Myocyte (in vitro differentiated cells): ENCODE measurements around the gene HMOX1. TPM values are rescaled to one million over a fixed set of nuclear protein-coding genes. Genes with fewer than 3 reads are reported as not detected.
A peak's percentile ranks its signal among the peaks of the same experiment; 100 is the strongest.

Source experiments
- DNase-seq: peaks from one replicate; pipeline ENCODE4 v3.0.0-alpha.2; 2012; ENCODE audit warnings: low read depth
- total RNA-seq: library from RNA; depleted of rRNA; stranded (reverse); fragments of >200 nt; gene quantifications from 2 replicates; pipeline ENCODE4 v1.2.3, GENCODE V29; 2014

Gene HMOX1
- total RNA-seq, 1 donor from 2014 or later: 35.8 TPM

DNA sequence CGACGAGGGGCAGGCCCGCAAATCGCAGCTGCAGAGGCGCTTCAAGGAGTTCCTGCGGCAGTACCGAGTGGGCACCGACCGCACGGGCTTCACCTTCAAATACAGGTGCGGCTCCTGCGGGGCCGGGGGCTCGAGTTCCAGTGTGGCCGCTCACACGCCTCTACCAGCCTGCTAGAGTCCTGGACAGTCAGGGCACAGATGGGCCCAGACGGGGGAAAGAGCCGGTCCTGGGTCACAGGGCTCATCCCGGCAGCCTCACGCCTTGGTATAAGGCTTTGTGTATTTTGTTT, 19.6 kb downstream of the HMOX1 start:
- DNase-seq: no peak

DNA sequence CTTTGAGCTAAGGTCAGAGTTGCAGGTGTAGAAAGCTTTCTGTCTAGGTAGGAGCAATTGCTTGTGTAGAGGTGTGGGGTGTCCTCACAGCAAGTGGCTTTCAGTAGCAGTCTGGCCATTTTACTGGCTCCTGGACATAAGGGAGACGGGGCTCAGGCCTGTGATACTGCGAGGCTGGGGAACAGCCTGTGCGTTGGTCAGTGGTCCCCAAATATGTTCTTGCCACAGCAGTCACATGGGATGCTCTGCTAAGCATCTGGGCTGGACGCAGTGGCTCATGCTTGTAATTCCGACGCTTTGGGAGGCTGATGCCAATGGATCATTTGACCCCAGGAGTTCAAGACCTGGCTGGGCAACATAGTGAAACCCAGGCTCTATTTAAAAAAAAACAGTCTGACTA, 21.0 kb downstream of the HMOX1 start:
- no peak for DNase-seq

DNA sequence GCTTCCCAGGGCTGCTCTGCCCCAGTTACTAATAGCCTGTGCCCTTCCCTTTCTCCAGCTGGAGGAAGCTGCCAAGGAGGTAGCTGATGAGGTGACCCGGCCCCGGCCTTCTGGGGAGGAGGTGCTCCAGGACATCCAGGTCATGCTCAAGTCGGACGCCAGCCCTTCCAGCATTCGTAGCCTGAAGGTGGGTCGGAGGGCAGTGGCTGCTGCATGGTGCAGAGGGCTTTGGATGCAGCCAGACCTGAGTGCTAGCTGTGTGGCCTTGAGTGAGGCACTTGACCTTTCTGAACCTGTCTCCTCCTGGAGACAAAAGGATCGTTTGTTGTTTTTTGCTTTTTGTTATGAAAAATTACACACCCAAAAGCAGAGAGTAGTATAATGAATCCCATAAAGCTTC, 22.5 kb downstream of the HMOX1 start:
- no peak for DNase-seq

DNA sequence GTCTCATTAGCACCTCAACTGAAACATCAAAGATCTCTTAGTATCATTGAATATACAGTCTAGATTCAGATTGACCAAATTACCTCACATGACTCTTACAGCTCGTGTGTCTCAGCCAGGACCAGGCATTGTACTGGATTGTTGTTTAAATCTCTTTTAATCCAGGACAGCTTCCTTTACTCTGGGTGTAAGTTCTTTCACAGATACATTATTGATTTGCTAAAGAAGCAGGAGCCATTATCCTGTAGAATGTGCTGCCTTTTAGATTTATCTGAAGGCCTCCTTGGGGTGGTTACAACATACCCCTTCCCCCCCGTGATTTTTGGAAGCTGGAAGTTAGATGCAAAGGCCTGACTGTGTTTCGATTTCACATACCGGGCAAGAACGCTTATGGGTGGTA, 23.3 kb downstream of the HMOX1 start:
- DNase-seq: no peak

GRCh38 chr22:35406443-35406842, 25.5 kb downstream of the HMOX1 start:
- DNase-seq: no peak

- DNase-seq: no peak
These were observed 26.5 kb downstream of the HMOX1 start for GRCh38 chr22:35407362-35407761.

DNA sequence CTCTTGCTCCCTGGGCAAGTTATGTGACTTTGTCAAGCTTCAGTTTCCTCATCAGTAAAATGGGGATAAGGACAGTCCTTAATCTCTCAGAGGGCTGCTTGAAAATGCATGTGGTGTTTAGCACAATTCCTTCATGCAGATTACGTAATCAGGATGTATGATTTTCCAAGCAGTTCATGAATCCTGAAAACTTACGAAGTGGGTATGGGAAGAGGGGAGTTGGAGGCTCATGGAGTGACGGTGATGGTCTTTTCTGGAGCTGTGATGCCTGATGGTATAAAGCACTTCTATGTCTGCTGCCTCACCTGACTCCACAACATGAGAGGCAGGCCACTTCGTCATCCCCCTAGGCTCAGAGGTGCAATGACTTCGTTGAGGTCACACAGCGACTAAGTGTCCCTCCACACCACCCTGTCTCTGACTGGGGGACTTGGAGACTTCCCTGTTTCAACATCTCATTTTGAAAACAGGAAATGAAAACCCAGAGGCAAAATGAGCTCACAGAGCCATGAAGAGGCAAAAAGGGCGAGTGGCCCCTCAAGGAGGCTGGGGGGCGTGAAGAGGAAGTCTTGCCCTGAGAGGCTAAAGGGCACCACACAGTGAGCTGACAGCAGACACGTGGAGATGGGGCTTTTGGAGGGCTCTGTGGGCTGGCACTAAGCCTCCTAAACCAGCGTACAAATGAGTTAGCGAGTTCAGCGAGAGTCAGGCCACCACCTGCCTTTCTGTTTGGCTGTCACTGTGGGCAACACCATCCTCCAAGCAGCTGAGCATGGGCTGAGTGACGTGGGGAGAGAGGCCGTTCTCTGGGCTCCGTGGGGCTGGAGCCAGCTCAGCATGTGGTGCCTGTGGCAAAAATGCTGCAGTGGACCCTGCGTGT, 29.1 kb downstream of the HMOX1 start:
- peak; percentile 84 for DNase-seq

- DNase-seq: no peak
These were observed 29.8 kb downstream of the HMOX1 start for GRCh38 chr22:35410663-35411034.

- DNase-seq: no peak
These were observed 30.2 kb downstream of the HMOX1 start for GRCh38 chr22:35411102-35411501.

DNA sequence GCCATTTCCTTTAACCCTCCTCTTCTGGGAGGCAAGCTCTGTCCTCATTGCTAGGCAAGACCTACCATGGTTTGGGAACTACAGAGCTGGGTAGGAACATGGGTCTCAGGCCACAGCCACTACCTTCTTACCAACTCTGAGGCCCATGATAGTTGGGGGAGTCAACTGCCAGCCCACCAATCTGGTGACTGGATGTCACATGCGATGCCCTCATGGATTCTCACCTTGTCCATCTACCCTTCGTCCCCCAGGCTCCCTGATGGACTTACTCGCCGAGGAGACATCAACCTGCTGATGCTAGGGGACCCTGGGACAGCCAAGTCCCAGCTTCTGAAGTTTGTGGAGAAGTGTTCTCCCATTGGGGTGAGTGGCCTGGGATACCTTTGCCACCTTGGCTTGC, 32.7 kb downstream of the HMOX1 start:
- no peak for DNase-seq

GRCh38 chr22:35417606-35418005, 36.7 kb downstream of the HMOX1 start:
- DNase-seq: no peak

DNA sequence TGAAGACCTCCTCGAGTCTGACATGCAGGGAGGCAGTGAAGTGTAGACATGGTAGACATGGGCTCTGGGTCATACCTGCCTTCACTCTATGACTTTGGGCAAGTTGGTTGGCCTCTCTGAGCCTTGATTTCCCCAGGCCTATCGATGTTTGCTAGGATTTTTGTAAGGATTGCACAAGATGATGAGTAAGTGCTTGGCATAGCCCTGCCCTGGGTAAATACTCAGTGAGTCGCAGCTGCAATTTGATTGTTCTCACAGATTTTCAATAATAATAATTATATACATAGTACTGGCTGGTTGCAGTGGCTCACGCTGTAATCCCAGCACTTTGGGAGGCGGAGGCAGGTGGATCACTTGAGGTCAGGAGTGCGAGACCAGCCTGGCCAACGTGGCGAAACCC, 37.2 kb downstream of the HMOX1 start:
- DNase-seq: no peak

- no peak for DNase-seq
These were observed 37.8 kb downstream of the HMOX1 start for GRCh38 chr22:35418731-35419130.

DNA sequence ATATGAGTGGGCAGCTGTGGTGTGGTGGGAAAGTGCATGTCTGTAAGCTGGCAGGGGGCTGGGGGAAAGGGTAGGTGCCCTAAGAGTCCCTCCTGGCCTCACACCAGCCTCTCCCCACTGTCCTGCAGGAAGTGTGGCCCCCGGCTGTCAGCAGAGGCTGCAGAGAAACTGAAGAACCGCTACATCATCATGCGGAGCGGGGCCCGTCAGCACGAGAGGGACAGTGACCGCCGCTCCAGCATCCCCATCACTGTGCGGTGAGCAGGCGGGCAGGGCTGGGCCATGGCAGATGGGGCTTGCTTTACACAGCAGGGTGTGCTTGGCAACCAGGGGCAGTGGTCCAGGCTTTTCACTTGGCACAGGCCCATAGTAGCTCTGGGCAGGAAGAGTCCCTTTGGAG, 38.9 kb downstream of the HMOX1 start:
- DNase-seq: no peak

DNA sequence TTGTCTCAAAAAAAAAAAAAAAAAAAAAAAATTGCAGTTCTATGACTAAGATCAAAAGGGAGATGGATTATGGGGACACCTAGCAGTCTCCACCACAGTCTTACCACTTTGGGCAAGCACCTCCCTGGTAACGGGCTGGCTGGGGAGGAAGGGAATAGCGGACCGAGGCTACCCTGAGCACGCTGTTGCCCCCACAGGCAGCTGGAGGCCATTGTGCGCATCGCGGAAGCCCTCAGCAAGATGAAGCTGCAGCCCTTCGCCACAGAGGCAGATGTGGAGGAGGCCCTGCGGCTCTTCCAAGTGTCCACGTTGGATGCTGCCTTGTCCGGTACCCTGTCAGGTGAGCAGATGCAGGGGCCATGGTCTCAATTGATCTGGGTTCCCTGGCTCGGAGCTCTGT, 40.2 kb downstream of the HMOX1 start:
- DNase-seq: no peak

DNA sequence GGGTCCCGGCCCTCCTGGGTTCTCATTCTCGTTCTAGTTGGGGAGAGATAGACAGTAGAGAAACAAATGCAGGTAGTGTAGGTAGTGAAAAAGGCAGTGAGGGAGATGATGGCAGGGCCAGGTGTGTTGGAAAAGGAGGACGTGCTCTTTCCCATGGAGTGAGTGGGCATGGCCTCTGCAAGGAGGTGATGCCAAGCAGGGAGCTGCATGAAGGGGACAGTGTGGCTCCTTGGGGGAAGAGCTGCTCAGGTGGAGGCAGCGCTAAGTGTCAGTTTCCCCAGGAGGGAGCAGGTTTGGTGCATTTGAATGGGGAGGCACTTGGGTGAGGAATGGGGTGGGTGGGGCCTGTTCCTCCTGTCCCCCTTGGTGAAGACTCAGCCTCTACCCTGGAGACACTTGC, 41.2 kb downstream of the HMOX1 start:
- DNase-seq: no peak

DNA sequence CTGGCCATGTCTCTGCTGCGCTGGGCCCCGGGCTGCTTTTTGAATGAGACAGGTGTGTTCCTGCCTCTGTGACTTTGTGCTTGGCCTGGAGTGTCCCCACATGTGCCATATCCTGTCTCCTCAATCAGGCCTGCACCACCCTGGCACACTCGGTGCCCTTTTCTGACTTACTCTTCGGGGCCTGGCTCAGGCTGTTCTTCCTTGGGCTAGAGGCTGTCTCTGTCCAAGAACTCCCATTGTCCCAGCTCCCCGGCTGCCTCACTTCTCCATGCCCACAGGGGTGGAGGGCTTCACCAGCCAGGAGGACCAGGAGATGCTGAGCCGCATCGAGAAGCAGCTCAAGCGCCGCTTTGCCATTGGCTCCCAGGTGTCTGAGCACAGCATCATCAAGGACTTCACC, 42.0 kb downstream of the HMOX1 start:
- no peak for DNase-seq

- DNase-seq: no peak
These were observed 43.2 kb downstream of the HMOX1 start for GRCh38 chr22:35424081-35424480.

GRCh38 chr22:35424761-35425160, 43.9 kb downstream of the HMOX1 start:
- peak; percentile 68 for DNase-seq

DNA sequence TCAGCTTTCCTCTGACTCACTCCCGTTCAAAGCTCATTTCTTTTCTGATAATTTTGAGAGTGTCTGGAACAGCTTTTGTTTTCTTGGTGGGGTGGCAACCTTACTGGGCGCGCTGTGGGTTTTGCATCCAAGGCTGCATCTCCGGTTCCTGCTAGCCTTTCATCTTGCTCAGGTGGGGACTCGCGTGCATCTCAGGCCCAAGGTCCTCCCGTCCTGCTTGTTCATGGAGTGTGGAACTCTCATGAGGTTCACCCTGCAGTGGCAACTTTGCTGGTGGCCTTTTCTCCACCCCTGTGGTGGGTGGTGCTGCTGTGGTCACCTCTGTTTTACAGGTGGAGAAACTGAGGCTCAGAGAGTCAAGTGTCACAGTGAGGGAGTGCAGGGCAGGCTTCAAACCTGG, 44.6 kb downstream of the HMOX1 start:
- DNase-seq: no peak

- DNase-seq: peak; percentile 90
These were observed 45.3 kb downstream of the HMOX1 start for GRCh38 chr22:35425971-35426800.

- DNase-seq: no peak
These were observed 45.9 kb downstream of the HMOX1 start for GRCh38 chr22:35426801-35427140.

DNA sequence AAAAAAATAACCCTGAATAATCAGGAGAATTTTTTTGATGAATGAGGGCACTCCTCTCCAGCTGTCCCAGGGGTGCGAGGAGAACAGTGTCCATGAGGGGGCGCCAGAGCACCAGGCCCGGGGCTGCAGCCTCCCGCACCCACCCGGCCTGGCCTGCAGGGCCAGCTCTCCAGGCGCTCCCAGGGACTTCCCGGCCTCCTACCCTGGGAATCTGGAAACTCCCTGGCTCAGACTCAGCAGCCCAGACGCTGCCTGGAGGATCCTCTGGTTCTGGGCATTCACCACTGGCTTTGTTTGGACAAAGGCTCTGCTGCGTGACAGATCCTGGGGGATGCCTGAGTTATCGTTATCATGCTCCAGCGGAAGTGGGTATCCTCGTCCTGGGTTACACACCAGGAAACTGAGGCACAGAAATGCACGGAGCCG, 50.0 kb downstream of the HMOX1 start:
- DNase-seq: peak; percentile 94
